GM23248 (cell line): ENCODE data around the gene SHMT1. TPM values are rescaled to one million over a fixed set of nuclear protein-coding genes. Genes with fewer than 3 reads are reported as not detected.

Experiments used
- DNase-seq: peaks from one replicate; pipeline ENCODE4 v3.0.0-alpha.2; 2015
- H2AFZ ChIP-seq: fragments of 200-600 bp; sonication (generic); 2 replicates; pipeline ENCODE4 v1.6.1; 2016; ENCODE audit warnings: antibody characterized with exemption
- H3F3A ChIP-seq: fragments of 200-600 bp; sonication (generic); 2 replicates; pipeline ENCODE4 v1.6.1; 2016; ENCODE audit warnings: mild to moderate bottlenecking, antibody characterized with exemption, mixed run types; ENCODE audit not compliant: insufficient read depth
- H3K27ac ChIP-seq: fragments of 200-600 bp; sonication (generic); 2 replicates; pipeline ENCODE4 v1.5.1; 2016; ENCODE audit warnings: mild to moderate bottlenecking
- H3K27me3 ChIP-seq: fragments of 200-600 bp; sonication (generic); replicated peaks from 2 replicates; pipeline ENCODE4 v1.6.1; 2016; ENCODE audit warnings: mild to moderate bottlenecking; ENCODE audit not compliant: insufficient read depth
- H3K36me3 ChIP-seq: fragments of 200-600 bp; sonication (generic); 2 replicates; pipeline ENCODE4 v1.6.1; 2016; ENCODE audit warnings: low read depth, mild to moderate bottlenecking
- H3K4me1 ChIP-seq: fragments of 200-600 bp; sonication (generic); 2 replicates; pipeline ENCODE4 v1.6.1; 2016; ENCODE audit warnings: mild to moderate bottlenecking; ENCODE audit not compliant: insufficient read depth
- H3K4me2 ChIP-seq: fragments of 200-600 bp; sonication (generic); one replicate; pipeline ENCODE4 v1.6.1; 2016; ENCODE audit warnings: mild to moderate bottlenecking; ENCODE audit not compliant: unreplicated experiment
- H3K4me3 ChIP-seq: fragments of 200-600 bp; sonication (generic); 2 replicates; pipeline ENCODE4 v1.5.1; 2016; ENCODE audit warnings: mild to moderate bottlenecking
- H3K79me2 ChIP-seq: fragments of 200-600 bp; sonication (generic); 2 replicates; pipeline ENCODE4 v1.6.1; 2016; ENCODE audit warnings: mild to moderate bottlenecking; ENCODE audit not compliant: insufficient read depth
- H3K9ac ChIP-seq: fragments of 200-600 bp; sonication (generic); 2 replicates; pipeline ENCODE4 v1.6.1; 2016; ENCODE audit warnings: mild to moderate bottlenecking
- H3K9me2 ChIP-seq: fragments of 200-600 bp; sonication (generic); 2 replicates; pipeline ENCODE4 v1.6.1; 2016; ENCODE audit warnings: mixed run types, mild to moderate bottlenecking, moderate library complexity; ENCODE audit not compliant: insufficient read depth
- H3K9me3 ChIP-seq: fragments of 200-600 bp; sonication (generic); one replicate; pipeline ENCODE4 v1.6.1; 2017; ENCODE audit warnings: low read depth
- H4K20me1 ChIP-seq: fragments of 200-600 bp; sonication (generic); 2 replicates; pipeline ENCODE4 v1.6.0; 2016; ENCODE audit not compliant: insufficient read depth
- EZH2 ChIP-seq: fragments of 200-600 bp; sonication (generic); IDR thresholded peaks from 2 replicates; pipeline ENCODE4 v1.6.1; 2018; ENCODE audit warnings: antibody characterized with exemption, mild to moderate bottlenecking; ENCODE audit not compliant: insufficient read depth, poor library complexity, severe bottlenecking
- EZH2phosphoT487 ChIP-seq: fragments of 200-600 bp; sonication (generic); IDR thresholded peaks from 2 replicates; pipeline ENCODE4 v1.6.1; 2018; ENCODE audit warnings: antibody characterized with exemption, moderate library complexity, mild to moderate bottlenecking, low read depth; ENCODE audit not compliant: insufficient read depth
- WGBS, 2 experiments: methylation state at CpG; one replicate each; pipeline ENCODE4 v1.1.6; 2015 to 2017; ENCODE audit warnings: low lambda C conversion rate in 2 of 2, low coverage in 1 of 2; ENCODE audit errors: missing lambda C conversion rate in 2 of 2; 5-methylcytosine and 5-hydroxymethylcytosine counted together
- in situ Hi-C: fragments of 300-500 bp; cut with MboI; formaldehyde crosslinking; loops from 2 replicates; pipeline ENCODE4 v1.15.0; 2020
- polyA plus RNA-seq: library from polyadenylated mRNA; unstranded; fragments of >200 nt; fragmentation: Nextera tagmentation; extraction: Ambion mirVana; gene quantifications from 2 replicates; pipeline ENCODE4 v1.2.1, GENCODE V29; 2016
- total RNA-seq: library from RNA; depleted of rRNA; stranded (reverse); fragments of >200 nt; shearing (Covaris generic); gene quantifications from 2 replicates; pipeline ENCODE4 v1.2.3, GENCODE V29; 2014

Gene SHMT1
- total and polyA plus RNA-seq, 2 experiments from 2014 or later = 3.5 to 5.9 TPM

DNA sequence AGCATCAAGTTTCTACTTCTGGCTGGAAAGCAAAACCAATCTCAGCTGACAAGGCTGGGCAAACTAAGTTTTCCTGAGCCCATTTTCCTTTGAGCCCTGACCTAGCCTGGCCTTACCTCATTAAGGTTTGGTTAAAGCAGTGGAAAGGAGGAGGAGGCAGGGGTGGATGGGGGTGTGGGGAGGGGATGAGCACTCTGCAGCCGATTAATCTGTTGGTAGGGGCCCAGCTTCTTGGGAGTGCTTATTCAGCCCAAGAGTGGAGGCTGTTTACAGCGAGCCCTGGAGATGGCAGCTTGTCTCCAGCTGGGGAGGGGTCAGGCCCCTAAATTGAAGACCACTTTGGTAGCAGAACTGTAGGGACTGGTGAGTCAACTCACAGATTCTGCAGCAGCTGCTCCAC is 36.3 kb downstream of the SHMT1 start:
- TF ChIP-seq EZH2 = no peak
- no peak for TF ChIP-seq EZH2phosphoT487
- H3K36me3 ChIP-seq = peaks cover 7% of the 10 kb centered on the region; the same call in 1 of the 2 replicates
- H2AFZ ChIP-seq = no peak overlapping the region
- DNase-seq = no peak
- H3K79me2 ChIP-seq = peaks cover 32% of the 10 kb centered on the region
- H3K4me3 ChIP-seq = no peak overlapping the region
- no peak overlapping the region for H3K4me2 ChIP-seq
- no peaks in the 10 kb centered on the region for H3K4me1 ChIP-seq
- in situ Hi-C loops = no loop called here
- no peaks in the 10 kb centered on the region for H4K20me1 ChIP-seq
- no peak overlapping the region for H3K27ac ChIP-seq
- H3F3A ChIP-seq = no peaks in the 10 kb centered on the region
- H3K9ac ChIP-seq = no peak overlapping the region
- H3K9me2 ChIP-seq = no peaks in the 10 kb centered on the region
- no peaks in the 10 kb centered on the region for H3K27me3 ChIP-seq
- 17 to 28% methylated on average over 2 of the region's 2 CpGs for WGBS, 2 experiments
- no peaks in the 10 kb centered on the region for H3K9me3 ChIP-seq

GRCh38 chr17:18326572-18326971 is 36.8 kb downstream of the SHMT1 start:
- H3K27me3 ChIP-seq = no peaks in the 10 kb centered on the region
- no peaks in the 10 kb centered on the region for H4K20me1 ChIP-seq
- no peak overlapping the region for H3K4me3 ChIP-seq
- 81 to 82% methylated on average over 6 of the region's 6 CpGs for WGBS, 2 experiments
- H3K27ac ChIP-seq = no peak overlapping the region
- no peaks in the 10 kb centered on the region for H3K9me2 ChIP-seq
- peaks cover 7% of the 10 kb centered on the region; the same call in 1 of the 2 replicates for H3K36me3 ChIP-seq
- DNase-seq = no peak
- no peak overlapping the region for H3K4me2 ChIP-seq
- peaks cover 37% of the 10 kb centered on the region for H3K79me2 ChIP-seq
- no peaks in the 10 kb centered on the region for H3K9me3 ChIP-seq
- TF ChIP-seq EZH2phosphoT487 (no peak), EZH2 (no peak)
- H3K4me1 ChIP-seq = no peaks in the 10 kb centered on the region
- in situ Hi-C loops = no loop called here
- H3K9ac ChIP-seq = no peak overlapping the region
- no peak overlapping the region for H2AFZ ChIP-seq
- H3F3A ChIP-seq = no peaks in the 10 kb centered on the region

- no peaks in the 10 kb centered on the region for H3K9me3 ChIP-seq
- H3F3A ChIP-seq = no peaks in the 10 kb centered on the region
- no peaks in the 10 kb centered on the region for H3K27me3 ChIP-seq
- TF ChIP-seq EZH2 (no peak), EZH2phosphoT487 (no peak)
- H2AFZ ChIP-seq = no peak overlapping the region
- H3K4me3 ChIP-seq = no peak overlapping the region
- no peak for DNase-seq
- WGBS, 2 experiments = 98 to 100% methylated on average over 2 of the region's 2 CpGs
- H4K20me1 ChIP-seq = no peaks in the 10 kb centered on the region
- no peaks in the 10 kb centered on the region for H3K9me2 ChIP-seq
- H3K79me2 ChIP-seq = peaks cover 42% of the 10 kb centered on the region
- H3K4me1 ChIP-seq = no peaks in the 10 kb centered on the region
- no peak overlapping the region for H3K9ac ChIP-seq
- peaks cover 7% of the 10 kb centered on the region; the same call in 1 of the 2 replicates for H3K36me3 ChIP-seq
- no peak overlapping the region for H3K4me2 ChIP-seq
- in situ Hi-C loops = no loop called here
- no peak overlapping the region for H3K27ac ChIP-seq
Observed at GRCh38 chr17:18326039-18326438, 37.3 kb downstream of the SHMT1 start.

- no peak overlapping the region for H2AFZ ChIP-seq
- in situ Hi-C loops = no loop called here
- no peaks in the 10 kb centered on the region for H3F3A ChIP-seq
- no peak overlapping the region for H3K9ac ChIP-seq
- H4K20me1 ChIP-seq = no peaks in the 10 kb centered on the region
- no peaks in the 10 kb centered on the region for H3K27me3 ChIP-seq
- H3K4me3 ChIP-seq = no peak overlapping the region
- WGBS, 2 experiments = 92 to 94% methylated on average over 27 of the region's 27 CpGs
- H3K4me2 ChIP-seq = no peak overlapping the region
- no peak for DNase-seq
- H3K9me3 ChIP-seq = no peaks in the 10 kb centered on the region
- H3K79me2 ChIP-seq = peaks cover 59% of the 10 kb centered on the region
- no peaks in the 10 kb centered on the region for H3K9me2 ChIP-seq
- TF ChIP-seq EZH2phosphoT487 (no peak), EZH2 (no peak)
- peaks cover 3% of the 10 kb centered on the region for H3K4me1 ChIP-seq
- no peak overlapping the region for H3K27ac ChIP-seq
- H3K36me3 ChIP-seq = peaks cover 7% of the 10 kb centered on the region; the same call in 1 of the 2 replicates
Observed at GRCh38 chr17:18324140-18325050, 39.0 kb downstream of the SHMT1 start.
